WI38 (cell line): ENCODE results near the gene KRT2.

ENCODE experiments used
- H3K4me3 ChIP-seq: 2 replicates; pipeline ENCODE4 v1.5.1; 2011; ENCODE audit warnings: low read depth, mild to moderate bottlenecking, control low read depth, low read length
- CTCF ChIP-seq: IDR thresholded peaks from 2 replicates; pipeline ENCODE4 v1.5.1; 2012; ENCODE audit warnings: low read depth, mild to moderate bottlenecking, control low read depth, low read length

The KRT2 gene

DNA sequence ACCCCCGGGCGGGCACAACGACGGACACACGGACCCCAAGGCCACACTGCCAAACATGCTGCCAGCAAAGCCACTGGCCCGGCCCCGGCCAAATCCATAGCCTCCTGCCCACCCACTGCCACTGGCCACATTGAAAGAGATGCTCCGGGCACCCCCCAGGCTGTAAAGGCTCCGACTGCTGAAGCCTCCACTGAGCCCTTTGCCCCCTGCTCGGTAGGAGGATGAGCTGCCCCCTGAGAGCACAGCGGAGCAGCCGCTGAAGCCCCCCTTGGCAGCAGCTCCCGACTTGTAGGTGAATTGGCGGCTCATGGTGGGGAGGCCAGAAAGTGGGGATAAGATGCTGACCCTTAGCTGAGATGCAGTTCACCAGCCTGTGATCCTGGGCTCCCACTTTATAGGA, 33.8 kb downstream of the KRT2 start, which contains the start of gene KRT73:
Gene KRT73 (minus strand): TSS at position 344 of the 400 bp plus-strand sequence. CDS start 35 bp downstream, at position 309.
- TF ChIP-seq CTCF = no peak
- no peak within 1 kb of the TSS for H3K4me3 ChIP-seq

- H3K4me3 ChIP-seq = no peak overlapping the region
- TF ChIP-seq CTCF = no peak
These were observed 34.6 kb downstream of the KRT2 start for GRCh38 chr12:52617403-52617785.

- no peak overlapping the region for H3K4me3 ChIP-seq
- TF ChIP-seq CTCF = no peak
These were observed 35.2 kb downstream of the KRT2 start for GRCh38 chr12:52616680-52617402.

DNA sequence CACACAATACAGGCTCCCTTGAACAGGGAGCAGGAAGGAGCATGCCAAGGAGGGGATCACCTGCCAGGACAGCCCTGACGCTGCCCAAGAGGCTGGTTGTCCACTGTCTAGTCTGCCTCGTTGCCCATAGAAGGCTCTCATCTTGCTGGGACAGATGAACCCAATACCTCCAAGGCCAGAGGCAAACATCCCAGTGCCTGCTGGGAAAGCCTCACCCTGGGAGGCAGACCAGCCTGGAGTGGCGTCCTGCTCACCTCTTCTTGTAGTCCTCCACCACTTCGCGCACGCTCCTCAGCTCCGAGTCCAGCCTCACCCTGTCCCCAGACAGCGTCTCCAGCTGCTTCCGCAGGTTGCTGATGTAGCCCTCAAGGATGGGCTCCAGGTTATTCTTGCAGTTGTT, 36.1 kb downstream of the KRT2 start:
- no peak for TF ChIP-seq CTCF
- H3K4me3 ChIP-seq = no peak overlapping the region

GRCh38 chr12:52615208-52615868, 36.7 kb downstream of the KRT2 start:
- no peak for TF ChIP-seq CTCF
- no peak overlapping the region for H3K4me3 ChIP-seq

DNA sequence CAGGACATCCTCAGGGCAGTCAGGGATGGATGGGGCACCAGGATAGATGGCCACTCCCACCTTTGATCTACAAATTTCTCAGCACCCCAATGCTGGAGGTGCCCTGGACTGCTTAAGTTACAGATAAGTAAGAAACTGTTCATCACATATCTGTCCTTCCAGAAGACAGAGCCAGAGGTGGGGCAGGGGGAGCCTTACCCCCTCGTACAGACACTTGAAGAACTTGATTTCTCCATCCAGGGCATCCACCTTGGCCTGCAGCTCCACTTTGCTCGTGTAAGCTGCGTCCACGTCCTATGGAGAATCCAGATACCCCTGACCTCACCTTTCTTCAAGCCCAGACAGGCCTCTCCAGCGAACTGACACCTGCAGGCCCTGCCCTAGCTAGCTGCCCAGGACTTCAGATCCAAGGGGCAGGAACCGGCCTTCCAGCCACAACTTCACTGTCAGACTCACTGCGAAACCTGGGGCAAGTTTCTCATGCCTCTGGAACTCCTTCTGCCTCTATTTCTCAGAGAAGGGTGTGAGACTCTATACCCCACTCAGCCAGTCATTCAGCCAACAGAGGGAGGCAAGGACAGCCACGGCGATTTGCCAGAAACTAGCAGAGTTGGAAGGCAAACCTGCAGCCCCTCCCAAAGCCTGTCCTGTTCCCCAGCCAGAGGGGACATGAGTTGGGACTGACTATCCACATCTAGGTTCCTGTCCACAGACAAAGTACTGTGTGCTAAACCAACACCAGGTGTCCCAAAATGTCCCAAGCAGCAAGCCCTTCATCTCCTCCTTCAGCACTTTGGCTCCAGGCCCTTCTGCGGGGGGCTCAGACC, 37.4 kb downstream of the KRT2 start:
- no peak for TF ChIP-seq CTCF
- H3K4me3 ChIP-seq = no peak overlapping the region
